Activated naive CD8-positive, alpha-beta T cell treated with anti-CD3 and anti-CD28 coated beads for 36 hours (primary cell): ENCODE data around the gene SKI. TPM values are rescaled to one million over a fixed set of nuclear protein-coding genes. Genes with fewer than 3 reads are reported as not detected.

Experiments
- DNase-seq: peaks from one replicate; pipeline ENCODE4 v3.0.0; 2021
- H3K27ac Mint-ChIP-seq: one replicate; pipeline ENCODE4 v1.8.0; 2022; ENCODE audit warnings: mild to moderate bottlenecking, moderate library complexity, mixed read lengths
- H3K27me3 Mint-ChIP-seq: one replicate; pipeline ENCODE4 v1.8.0; 2022; ENCODE audit warnings: mild to moderate bottlenecking, mixed read lengths
- H3K36me3 Mint-ChIP-seq: one replicate; pipeline ENCODE4 v1.8.0; 2021; ENCODE audit warnings: mild to moderate bottlenecking, mixed read lengths
- H3K4me1 Mint-ChIP-seq: one replicate; pipeline ENCODE4 v1.8.0; 2021; ENCODE audit warnings: mixed read lengths
- H3K4me3 Mint-ChIP-seq: one replicate; pipeline ENCODE4 v1.8.0; 2022; ENCODE audit warnings: mild to moderate bottlenecking, moderate library complexity, mixed read lengths
- H3K9me3 Mint-ChIP-seq: one replicate; pipeline ENCODE4 v1.8.0; 2022; ENCODE audit warnings: mixed read lengths
- total RNA-seq, 2 experiments: library from RNA; stranded (reverse); gene quantifications; one replicate each; pipeline ENCODE4 v1.2.3, GENCODE V29; 2021

Gene SKI
- total RNA-seq, 2 experiments from 2014 or later, result 25.4 to 27.3 TPM

GRCh38 chr1:2266301-2266975 lies 38.3 kb downstream of the SKI start:
- Mint-ChIP-seq H3K27me3 (no peaks in the 10 kb centered on the region), H3K9me3 (no peaks in the 10 kb centered on the region), H3K4me1 (peaks cover 38% of the 10 kb centered on the region), H3K36me3 (peaks cover 3% of the 10 kb centered on the region), H3K4me3 (no peak overlapping the region), H3K27ac (no peak overlapping the region)
- no peak for DNase-seq

GRCh38 chr1:2267051-2267830 lies 39.1 kb downstream of the SKI start:
- Mint-ChIP-seq H3K4me3 (no peak overlapping the region), H3K27me3 (no peaks in the 10 kb centered on the region), H3K36me3 (peaks cover 3% of the 10 kb centered on the region), H3K4me1 (peaks cover 38% of the 10 kb centered on the region), H3K9me3 (no peaks in the 10 kb centered on the region), H3K27ac (no peak overlapping the region)
- no peak for DNase-seq

GRCh38 chr1:2267862-2268261 lies 39.7 kb downstream of the SKI start:
- Mint-ChIP-seq H3K36me3 (peaks cover 3% of the 10 kb centered on the region), H3K4me3 (no peak overlapping the region), H3K27ac (no peak overlapping the region), H3K9me3 (no peaks in the 10 kb centered on the region), H3K4me1 (peaks cover 38% of the 10 kb centered on the region), H3K27me3 (no peaks in the 10 kb centered on the region)
- no peak for DNase-seq

- no peaks in the 10 kb centered on the region for H3K9me3 Mint-ChIP-seq
- no peak overlapping the region for H3K4me3 Mint-ChIP-seq
- peaks cover 36% of the 10 kb centered on the region for H3K4me1 Mint-ChIP-seq
- peaks cover 3% of the 10 kb centered on the region for H3K36me3 Mint-ChIP-seq
- no peak overlapping the region for H3K27ac Mint-ChIP-seq
- DNase-seq, result no peak
- H3K27me3 Mint-ChIP-seq, result no peaks in the 10 kb centered on the region
Measured at GRCh38 chr1:2268285-2269056, 40.4 kb downstream of the SKI start.

GRCh38 chr1:2269193-2269921 lies 41.2 kb downstream of the SKI start:
- Mint-ChIP-seq H3K36me3 (peaks cover 3% of the 10 kb centered on the region), H3K27me3 (no peaks in the 10 kb centered on the region), H3K9me3 (no peaks in the 10 kb centered on the region), H3K27ac (peak overlapping the region; percentile 58), H3K4me1 (peaks cover 42% of the 10 kb centered on the region), H3K4me3 (no peak overlapping the region)
- DNase-seq, result no peak

GRCh38 chr1:2269922-2270259 lies 41.8 kb downstream of the SKI start:
- Mint-ChIP-seq H3K27ac (no peak overlapping the region), H3K4me3 (no peak overlapping the region), H3K4me1 (peaks cover 41% of the 10 kb centered on the region), H3K9me3 (no peaks in the 10 kb centered on the region), H3K36me3 (peaks cover 3% of the 10 kb centered on the region), H3K27me3 (no peaks in the 10 kb centered on the region)
- DNase-seq, result no peak

GRCh38 chr1:2270260-2271100 lies 42.4 kb downstream of the SKI start:
- no peak overlapping the region for H3K27ac Mint-ChIP-seq
- H3K4me3 Mint-ChIP-seq, result no peak overlapping the region
- no peaks in the 10 kb centered on the region for H3K9me3 Mint-ChIP-seq
- no peaks in the 10 kb centered on the region for H3K27me3 Mint-ChIP-seq
- no peaks in the 10 kb centered on the region for H3K36me3 Mint-ChIP-seq
- H3K4me1 Mint-ChIP-seq, result peaks cover 40% of the 10 kb centered on the region
- DNase-seq, result no peak

GRCh38 chr1:2271211-2271721 lies 43.1 kb downstream of the SKI start:
- DNase-seq, result no peak
- no peaks in the 10 kb centered on the region for H3K9me3 Mint-ChIP-seq
- peaks cover 38% of the 10 kb centered on the region for H3K4me1 Mint-ChIP-seq
- no peaks in the 10 kb centered on the region for H3K27me3 Mint-ChIP-seq
- no peak overlapping the region for H3K4me3 Mint-ChIP-seq
- H3K36me3 Mint-ChIP-seq, result no peaks in the 10 kb centered on the region
- H3K27ac Mint-ChIP-seq, result no peak overlapping the region

- Mint-ChIP-seq H3K4me3 (no peak overlapping the region), H3K4me1 (peaks cover 37% of the 10 kb centered on the region), H3K27ac (no peak overlapping the region), H3K27me3 (no peaks in the 10 kb centered on the region), H3K9me3 (no peaks in the 10 kb centered on the region), H3K36me3 (peaks cover 5% of the 10 kb centered on the region)
- no peak for DNase-seq
Measured at GRCh38 chr1:2271841-2272655, 43.9 kb downstream of the SKI start.

GRCh38 chr1:2272686-2273400 lies 44.7 kb downstream of the SKI start:
- no peak for DNase-seq
- Mint-ChIP-seq H3K36me3 (peaks cover 12% of the 10 kb centered on the region), H3K27me3 (no peaks in the 10 kb centered on the region), H3K9me3 (no peaks in the 10 kb centered on the region), H3K4me1 (peaks cover 40% of the 10 kb centered on the region), H3K4me3 (no peak overlapping the region), H3K27ac (no peak overlapping the region)

- Mint-ChIP-seq H3K36me3 (peaks cover 12% of the 10 kb centered on the region), H3K9me3 (no peaks in the 10 kb centered on the region), H3K4me3 (no peak overlapping the region), H3K27ac (no peak overlapping the region), H3K4me1 (peaks cover 43% of the 10 kb centered on the region), H3K27me3 (no peaks in the 10 kb centered on the region)
- DNase-seq, result no peak
Measured at GRCh38 chr1:2273401-2274090, 45.4 kb downstream of the SKI start.

- Mint-ChIP-seq H3K27me3 (no peaks in the 10 kb centered on the region), H3K9me3 (no peaks in the 10 kb centered on the region), H3K36me3 (peaks cover 12% of the 10 kb centered on the region), H3K4me3 (no peak overlapping the region), H3K27ac (peak overlapping the region; percentile 68), H3K4me1 (peaks cover 43% of the 10 kb centered on the region)
- no peak for DNase-seq
Measured at GRCh38 chr1:2274231-2274928, 46.3 kb downstream of the SKI start.
